HK-2 (cell line): Measurements from ENCODE around the gene NBAS.

ENCODE experiments used
- DNase-seq: peaks from one replicate; pipeline ENCODE4 v3.0.0-alpha.2; 2018; ENCODE audit not compliant: unreplicated experiment

NBAS gene

DNA sequence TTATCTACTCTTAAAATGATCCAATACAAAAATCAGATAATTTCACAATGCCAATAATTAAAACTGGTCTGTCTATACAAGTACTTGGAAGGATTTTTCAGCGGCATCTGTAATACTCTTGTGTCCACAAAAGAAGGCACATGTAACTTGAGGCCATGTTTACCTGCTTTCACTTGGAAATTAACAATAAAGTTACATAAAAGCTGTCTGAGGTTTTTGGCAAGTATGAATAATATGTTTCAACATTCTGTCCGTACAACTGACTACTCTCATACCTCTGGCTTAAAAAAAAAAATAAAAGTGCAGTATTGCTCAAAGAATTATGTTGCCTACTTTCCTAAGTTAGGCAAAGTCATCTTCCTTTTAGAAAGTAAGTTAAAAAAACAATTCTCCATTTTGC is 253.6 kb downstream of the NBAS start:
- no peak for DNase-seq

- DNase-seq = no peak
These were observed 254.4 kb downstream of the NBAS start for GRCh38 chr2:15306706-15307105.

DNA sequence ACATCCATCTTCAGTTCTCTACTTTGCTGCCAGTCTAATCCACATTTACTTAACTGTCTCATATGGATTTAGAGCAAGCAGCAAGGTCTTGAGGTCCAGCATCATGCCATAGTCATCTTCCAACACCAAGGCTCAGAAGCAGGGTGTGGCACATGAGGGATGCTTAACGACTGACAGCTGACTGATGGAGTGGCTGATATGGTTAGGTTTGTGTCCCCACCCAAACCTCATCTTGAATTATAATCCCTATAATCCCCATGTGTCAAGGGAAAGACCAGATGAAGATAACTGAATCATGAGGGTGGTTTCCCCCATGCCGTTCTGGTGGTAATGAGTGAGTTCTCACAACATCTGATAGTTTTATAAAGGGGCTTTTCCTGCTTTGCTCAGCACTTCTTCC is 257.3 kb downstream of the NBAS start:
- DNase-seq = no peak

DNA sequence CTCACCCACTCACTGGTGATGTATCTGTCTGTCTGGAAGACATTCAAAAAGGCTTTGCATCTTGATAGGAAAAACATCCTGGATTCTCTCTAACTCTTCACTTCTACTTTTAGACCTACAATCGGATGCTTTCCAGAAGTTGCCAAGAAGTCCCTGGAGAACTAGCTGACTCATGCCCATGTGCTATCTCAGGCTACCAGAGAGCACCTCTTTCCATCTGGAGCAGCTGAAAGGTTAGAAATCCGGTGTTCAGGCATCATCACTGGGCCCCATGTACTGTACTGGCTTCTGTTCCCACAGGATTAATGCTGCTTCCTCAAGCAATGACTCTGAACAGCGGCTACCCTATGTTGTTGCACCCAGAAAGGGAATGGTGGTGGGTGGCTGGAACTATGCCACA is 259.0 kb downstream of the NBAS start:
- no peak for DNase-seq

DNA sequence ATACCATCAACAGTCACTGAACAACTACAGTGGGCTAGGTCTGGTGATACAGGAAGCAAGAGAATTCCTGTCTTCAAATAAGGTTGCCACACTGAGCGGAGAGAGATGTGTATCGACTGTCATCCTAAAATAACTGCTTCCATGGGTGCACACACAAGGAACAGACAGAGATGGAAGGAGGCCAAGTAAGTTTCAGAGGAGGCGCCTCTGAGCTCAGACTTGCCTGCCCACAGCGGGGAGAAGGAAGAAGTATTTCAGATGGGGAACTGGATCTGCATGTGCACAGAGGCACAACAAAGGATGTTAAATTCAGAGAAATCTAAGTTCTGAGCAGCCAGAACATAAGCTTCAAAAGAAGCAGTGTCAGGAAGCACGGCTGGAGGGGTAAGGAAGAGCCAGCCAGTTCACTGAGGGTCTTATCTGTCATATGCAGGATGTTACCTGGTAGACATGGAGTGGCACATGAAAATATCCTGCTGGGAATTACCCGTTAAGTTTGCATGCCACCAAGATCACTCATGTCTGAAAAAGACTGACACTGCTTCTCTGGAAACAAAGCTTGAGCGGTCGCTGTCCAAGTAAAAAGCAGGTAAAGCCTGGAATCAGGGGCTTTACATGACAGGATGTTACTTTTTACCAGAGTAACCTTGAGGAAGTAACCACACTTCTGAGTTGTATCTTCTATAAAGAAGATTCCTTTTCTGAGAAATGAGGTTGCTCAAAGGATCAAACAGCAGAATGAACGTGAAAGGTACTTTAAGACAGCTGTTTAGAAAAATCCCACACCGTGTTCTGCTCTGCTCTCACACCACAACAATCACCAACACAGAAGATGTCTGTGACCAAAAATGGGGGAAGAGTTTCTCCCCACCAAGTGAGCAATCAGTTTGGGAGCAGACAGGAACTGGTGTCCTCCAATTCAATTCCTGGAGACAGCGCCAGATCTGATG is 260.2 kb downstream of the NBAS start:
- no peak for DNase-seq

DNA sequence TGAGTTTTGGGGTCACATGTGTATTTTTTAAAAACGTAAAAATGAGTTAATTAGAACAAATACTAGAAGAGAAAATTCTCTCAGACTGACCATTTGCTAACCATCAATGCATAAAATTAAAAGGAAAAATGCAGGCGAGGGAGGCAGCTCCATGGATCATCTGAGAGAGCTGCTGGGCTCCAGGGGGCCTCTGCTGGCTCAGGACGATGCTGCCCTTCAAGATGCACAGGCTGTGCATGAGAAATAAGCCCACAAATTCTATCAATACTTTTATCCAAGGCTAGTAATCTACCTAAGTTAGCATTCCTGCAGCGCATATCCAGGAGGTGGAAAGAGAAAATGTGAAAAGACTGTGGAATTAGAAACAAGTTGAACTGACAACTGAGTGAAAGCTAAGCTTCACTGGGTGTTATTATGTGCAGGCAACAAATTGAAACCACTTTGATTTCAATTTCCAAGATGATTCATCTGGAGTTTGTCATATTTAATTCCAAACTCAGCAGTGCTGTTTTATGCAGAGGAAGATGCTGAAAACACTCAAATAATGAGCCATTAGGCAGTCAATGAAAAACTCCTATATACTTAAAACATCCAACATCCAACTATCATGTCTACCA is 261.1 kb downstream of the NBAS start:
- no peak for DNase-seq

GRCh38 chr2:15298770-15299169 is 262.4 kb downstream of the NBAS start:
- DNase-seq = no peak

DNA sequence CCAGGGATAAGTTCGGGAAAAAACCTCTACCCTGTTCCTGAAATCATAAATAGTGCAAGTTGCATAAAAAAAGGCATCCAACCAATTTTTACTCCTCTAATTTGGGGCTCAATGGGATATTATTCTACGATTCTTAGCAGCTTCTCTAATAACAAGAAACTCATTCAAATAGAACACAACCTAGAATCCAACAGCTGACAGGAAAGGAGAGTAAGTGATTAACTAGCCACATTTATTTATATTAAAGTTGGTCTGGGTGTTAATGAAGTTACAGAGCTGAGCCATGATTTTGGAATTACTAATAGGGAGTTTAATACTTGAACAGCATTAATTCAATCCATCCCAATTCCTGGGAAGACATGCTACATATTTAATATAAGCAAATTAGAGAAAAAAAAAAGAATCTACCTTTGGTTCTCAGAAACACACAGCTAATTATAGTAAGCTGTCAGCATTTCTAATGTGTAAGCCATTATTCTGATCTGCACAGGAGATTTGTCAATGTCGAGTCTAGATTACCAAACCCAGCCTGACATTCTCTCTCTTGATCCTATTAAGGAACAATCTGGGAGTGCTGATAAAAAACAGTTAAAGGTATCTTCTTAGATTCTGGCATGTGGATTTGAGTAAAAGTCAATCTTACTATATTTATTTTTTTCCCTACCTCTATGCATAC is 267.7 kb downstream of the NBAS start:
- DNase-seq = no peak

- DNase-seq = no peak
These were observed 273.5 kb downstream of the NBAS start for GRCh38 chr2:15287447-15288184.

DNA sequence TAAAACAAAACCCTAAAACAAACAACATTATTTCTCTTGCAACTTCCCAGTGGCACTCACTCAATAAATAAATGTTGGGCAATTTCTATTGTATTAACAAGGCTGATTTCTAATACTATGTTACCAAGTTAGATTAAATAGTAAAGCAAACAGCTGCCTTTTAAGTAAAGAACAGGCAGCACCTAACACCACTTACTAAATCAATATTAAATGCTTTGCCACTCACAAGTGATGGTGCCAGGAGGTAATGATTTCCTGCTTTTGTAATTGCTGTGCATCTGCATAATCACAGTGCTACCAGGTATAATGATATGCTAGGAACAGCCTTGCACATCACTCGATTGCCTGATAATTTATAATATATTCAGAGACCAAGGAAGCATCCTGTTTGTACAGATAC is 276.5 kb downstream of the NBAS start:
- no peak for DNase-seq

DNA sequence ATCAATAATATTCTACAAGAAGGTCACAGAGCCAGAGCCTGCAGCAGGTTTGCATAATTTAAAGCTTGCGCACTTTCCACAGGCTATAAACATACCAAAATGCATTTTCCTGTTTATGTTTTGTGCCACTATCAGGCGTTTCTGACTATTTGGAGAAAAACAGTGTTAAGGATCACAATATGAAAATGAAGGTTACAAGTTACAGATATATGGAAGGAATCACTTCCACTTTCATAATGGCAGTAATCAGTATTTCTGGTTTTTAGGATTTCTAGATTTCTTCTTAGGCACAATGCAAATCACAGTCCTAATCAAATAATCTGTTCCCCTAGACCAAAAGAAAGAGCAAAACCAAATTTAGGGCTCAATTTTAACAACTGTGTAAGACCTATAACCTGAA is 279.5 kb downstream of the NBAS start:
- DNase-seq = no peak

- DNase-seq = no peak
These were observed 281.8 kb downstream of the NBAS start for GRCh38 chr2:15279201-15279876.

DNA sequence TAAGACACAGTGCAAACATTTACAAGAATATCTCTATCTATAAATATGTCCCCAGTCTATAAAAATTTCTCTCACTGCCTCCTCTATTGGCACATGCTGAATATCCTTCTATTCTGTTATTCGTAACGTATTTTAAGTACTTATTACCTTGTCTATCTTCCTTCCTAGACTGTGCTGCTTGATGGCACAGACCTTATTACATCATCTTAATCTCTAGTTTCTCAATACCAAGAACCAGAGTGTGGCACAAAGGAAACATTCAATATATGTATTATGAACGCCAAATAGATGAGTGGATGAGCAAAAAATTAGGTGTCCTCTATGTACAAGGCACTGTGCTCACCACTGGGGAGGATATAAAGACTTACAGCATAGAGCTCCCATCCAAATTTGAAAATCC is 282.8 kb downstream of the NBAS start:
- DNase-seq = no peak

DNA sequence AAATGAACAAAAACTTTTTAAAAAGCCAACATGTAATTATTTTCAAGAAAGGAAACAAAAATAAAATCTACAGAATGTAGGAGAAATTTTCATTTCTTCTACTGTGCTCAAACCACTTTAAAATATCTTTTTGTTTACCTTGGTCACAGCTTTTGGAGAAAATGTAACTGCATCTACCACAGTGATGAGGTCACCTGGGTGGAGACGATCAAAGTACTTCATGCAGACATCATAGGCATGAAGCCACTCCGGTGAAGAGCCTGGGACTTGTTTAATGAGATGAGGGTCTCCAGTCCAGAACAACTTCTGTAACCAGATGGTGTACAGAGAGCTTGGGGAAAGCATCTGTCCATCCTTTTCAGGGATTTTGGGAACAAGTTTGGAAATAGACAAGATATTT is 285.8 kb downstream of the NBAS start:
- DNase-seq = no peak

DNA sequence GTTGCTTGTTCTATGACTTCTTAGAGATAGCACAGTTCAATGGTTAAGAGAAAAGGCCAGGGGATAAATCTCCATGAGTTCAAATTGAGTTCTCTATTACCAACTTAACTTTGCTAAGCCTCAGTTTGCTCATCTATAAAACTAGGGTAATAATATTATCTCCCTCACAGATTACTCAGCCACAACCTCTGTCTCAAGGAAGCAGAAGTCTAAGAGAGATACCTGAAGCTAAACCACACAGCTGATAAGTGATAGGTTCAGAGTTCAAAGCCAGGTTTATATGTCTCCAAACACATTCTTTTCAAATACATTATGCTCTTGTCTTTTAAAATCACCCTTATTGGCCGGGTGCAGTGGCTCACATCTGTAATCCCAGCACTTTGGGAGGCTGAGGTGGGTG is 287.7 kb downstream of the NBAS start:
- no peak for DNase-seq

DNA sequence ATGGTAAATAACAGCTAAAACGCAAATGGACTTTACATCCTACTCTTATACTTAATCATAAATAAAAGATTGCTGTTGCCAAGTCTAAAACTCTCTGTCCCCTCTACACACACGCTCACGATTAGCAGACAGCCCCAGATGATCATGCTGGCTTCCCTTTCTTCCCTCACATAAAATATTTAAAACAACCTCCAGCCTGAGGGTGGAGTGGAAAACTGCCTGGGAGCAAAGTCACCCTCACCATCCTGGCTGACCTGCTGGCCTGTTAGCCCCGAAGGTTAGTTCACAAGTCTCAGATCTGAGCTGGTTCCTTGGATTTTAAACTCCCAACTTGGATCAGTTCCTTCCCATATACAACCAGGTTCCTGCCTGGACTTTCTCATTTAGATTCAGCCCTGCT is 288.2 kb downstream of the NBAS start:
- no peak for DNase-seq

GRCh38 chr2:15271941-15272542 is 289.1 kb downstream of the NBAS start:
- no peak for DNase-seq

DNA sequence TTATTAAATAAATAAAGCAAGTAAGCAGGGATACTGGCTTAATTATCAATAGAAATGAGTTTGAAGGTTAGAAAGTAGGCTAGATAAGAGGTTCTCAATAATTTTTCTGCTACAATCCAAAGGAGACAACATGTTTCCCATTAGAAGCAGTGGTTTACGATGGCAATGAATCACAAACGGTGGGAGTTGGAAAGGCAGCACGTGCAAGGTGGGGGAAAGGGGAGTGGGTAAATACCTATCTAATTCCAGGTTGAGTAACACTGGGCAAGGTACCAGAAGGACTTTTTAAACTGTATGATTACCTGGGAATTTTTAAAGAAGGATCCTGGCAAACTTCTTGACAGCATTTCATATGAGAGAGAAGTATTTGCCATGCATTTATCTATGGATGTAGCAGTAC is 289.9 kb downstream of the NBAS start:
- DNase-seq = no peak

DNA sequence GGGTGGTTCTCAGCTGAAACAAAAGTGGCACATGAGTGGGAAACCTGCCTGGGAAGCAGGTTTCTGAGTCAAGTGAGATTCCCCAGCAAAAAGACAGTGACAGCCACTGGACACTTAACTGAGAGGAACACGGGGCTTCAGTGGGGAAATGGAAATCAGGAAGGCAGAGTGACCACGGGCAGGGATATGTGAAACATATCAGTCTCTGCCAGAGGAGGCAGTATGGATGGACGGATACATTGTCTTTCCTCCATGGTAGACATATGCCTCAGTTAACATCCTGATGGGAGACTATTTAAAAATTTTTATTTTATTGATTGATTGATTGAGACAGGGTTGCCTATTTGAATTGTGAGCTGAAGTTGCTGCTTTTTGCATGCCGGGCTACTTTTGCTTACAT is 292.1 kb downstream of the NBAS start:
- DNase-seq = no peak

- no peak for DNase-seq
These were observed 295.2 kb downstream of the NBAS start for GRCh38 chr2:15265889-15266288.
